Type B pancreatic cell (in vitro differentiated cells): Measurements from ENCODE around the gene MMP24. TPM values are rescaled to one million over a fixed set of nuclear protein-coding genes. Genes with fewer than 3 reads are reported as not detected.
A peak's percentile ranks its signal among the peaks of the same experiment; 100 is the strongest.

Source experiments
- DNase-seq: peaks from one replicate; pipeline ENCODE4 v3.0.0; 2021; ENCODE audit warnings: mixed read lengths; ENCODE audit not compliant: unreplicated experiment; ENCODE audit errors: extremely low spot score
- H3K27ac Mint-ChIP-seq: 2 replicates; pipeline ENCODE4 v1.8.0; 2021; ENCODE audit warnings: mild to moderate bottlenecking, mixed read lengths
- H3K27me3 Mint-ChIP-seq: 2 replicates; pipeline ENCODE4 v1.8.0; 2021; ENCODE audit warnings: mixed read lengths
- H3K36me3 Mint-ChIP-seq: 2 replicates; pipeline ENCODE4 v1.8.0; 2021; ENCODE audit warnings: mixed read lengths
- H3K4me1 Mint-ChIP-seq: one replicate; pipeline ENCODE4 v1.8.0; 2021; ENCODE audit warnings: mixed read lengths; ENCODE audit not compliant: unreplicated experiment
- H3K4me3 Mint-ChIP-seq: 2 replicates; pipeline ENCODE4 v1.8.0; 2021; ENCODE audit warnings: mild to moderate bottlenecking, mixed read lengths
- H3K9me3 Mint-ChIP-seq: 2 replicates; pipeline ENCODE4 v1.8.0; 2021; ENCODE audit warnings: mixed read lengths
- total RNA-seq: library from RNA; stranded (reverse); gene quantifications from 2 replicates; pipeline ENCODE4 v1.2.1, GENCODE V29; 2021; ENCODE audit warnings: low replicate concordance
- TF ChIP-seq, protein P1 (sequence below): fragments of 200-600 bp; sonication (generic); conservative IDR thresholded peaks from 2 replicates; pipeline ENCODE4 v1.5.0; 2021; ENCODE audit warnings: antibody characterized with exemption, mild to moderate bottlenecking

Gene MMP24
- total RNA-seq, 1 donor from 2014 or later, result 2.6 TPM

DNA sequence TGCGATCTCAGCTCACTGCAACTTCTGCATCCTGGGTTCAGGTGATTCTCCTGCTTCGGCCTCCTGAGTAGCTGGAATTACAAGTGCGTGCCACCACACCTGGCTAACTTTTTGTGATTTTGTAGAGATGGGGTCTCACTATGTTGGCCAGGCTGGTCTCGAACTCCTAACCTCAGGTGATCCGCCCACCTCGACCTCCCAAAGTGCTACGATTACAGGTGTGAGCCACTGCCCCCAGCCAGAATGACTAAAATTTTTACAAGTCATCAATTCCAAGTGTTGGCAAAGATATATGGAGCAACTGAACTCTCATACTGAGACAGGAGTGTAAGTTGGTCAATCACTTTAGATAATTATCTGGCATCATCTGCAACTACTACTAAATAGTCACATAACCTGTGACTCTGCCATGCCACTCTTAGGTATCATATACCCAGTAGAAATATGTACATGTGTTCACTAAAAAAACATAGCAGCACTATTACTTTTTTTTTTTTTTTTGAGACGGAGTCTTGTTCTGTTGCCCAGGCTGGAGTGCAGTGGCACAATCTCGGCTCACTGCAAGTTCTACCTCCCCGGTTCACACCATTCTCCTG lies 55.1 kb downstream of the MMP24 start:
- no peaks in the 10 kb centered on the region for H3K27me3 Mint-ChIP-seq
- no peak for DNase-seq
- H3K36me3 Mint-ChIP-seq, result peaks cover 25% of the 10 kb centered on the region
- TF ChIP-seq, protein P1, sequence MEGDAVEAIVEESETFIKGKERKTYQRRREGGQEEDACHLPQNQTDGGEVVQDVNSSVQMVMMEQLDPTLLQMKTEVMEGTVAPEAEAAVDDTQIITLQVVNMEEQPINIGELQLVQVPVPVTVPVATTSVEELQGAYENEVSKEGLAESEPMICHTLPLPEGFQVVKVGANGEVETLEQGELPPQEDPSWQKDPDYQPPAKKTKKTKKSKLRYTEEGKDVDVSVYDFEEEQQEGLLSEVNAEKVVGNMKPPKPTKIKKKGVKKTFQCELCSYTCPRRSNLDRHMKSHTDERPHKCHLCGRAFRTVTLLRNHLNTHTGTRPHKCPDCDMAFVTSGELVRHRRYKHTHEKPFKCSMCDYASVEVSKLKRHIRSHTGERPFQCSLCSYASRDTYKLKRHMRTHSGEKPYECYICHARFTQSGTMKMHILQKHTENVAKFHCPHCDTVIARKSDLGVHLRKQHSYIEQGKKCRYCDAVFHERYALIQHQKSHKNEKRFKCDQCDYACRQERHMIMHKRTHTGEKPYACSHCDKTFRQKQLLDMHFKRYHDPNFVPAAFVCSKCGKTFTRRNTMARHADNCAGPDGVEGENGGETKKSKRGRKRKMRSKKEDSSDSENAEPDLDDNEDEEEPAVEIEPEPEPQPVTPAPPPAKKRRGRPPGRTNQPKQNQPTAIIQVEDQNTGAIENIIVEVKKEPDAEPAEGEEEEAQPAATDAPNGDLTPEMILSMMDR, result no peak
- H3K27ac Mint-ChIP-seq, result peak overlapping the region; percentile 84
- no peaks in the 10 kb centered on the region for H3K9me3 Mint-ChIP-seq
- H3K4me3 Mint-ChIP-seq, result no peak overlapping the region
- peaks cover 18% of the 10 kb centered on the region for H3K4me1 Mint-ChIP-seq

DNA sequence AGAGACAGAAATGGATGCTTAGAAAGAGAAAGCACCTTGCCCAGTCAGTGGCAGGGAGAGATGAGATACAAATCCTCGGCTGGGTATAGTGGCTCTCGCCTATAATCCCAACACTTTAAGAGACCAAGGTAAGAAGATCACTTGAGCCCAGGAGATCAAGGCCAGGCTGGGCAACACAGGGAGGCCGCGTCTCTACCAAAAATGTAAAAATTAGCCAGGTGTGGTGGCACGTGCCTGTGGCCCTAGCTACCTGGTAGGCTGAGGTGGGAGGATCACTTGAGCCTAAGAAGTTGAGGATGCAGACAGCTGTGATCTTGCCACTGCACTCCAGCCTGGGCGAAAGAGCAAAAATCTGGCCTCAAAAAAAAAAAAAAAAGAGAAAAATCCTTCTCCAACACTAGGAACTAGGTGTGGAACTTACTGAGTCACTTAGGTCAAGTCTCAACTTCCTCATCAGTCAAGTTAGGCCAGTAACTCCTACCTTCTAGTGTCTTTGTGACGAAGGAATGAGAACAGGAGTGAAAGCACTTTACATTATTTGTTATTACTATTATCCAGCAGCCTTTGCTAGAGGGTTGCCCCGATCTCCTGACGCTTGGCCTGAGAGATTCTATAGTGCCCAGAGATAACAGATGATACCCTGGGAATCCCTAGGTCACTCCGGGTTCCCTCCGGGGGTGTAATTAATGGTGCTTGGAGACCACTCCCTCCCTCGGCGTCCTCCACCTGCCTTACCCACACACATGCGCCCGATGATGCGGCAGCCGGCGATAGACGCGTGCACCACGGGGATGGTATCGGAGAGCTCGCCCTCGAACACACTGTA lies 57.2 kb downstream of the MMP24 start:
- no peak for DNase-seq
- Mint-ChIP-seq H3K9me3 (no peaks in the 10 kb centered on the region), H3K4me3 (peak overlapping the region; percentile 97), H3K27me3 (no peaks in the 10 kb centered on the region), H3K36me3 (peaks cover 21% of the 10 kb centered on the region), H3K4me1 (peaks cover 18% of the 10 kb centered on the region), H3K27ac (peak overlapping the region; percentile 99)
- TF ChIP-seq, protein P1, result no peak

DNA sequence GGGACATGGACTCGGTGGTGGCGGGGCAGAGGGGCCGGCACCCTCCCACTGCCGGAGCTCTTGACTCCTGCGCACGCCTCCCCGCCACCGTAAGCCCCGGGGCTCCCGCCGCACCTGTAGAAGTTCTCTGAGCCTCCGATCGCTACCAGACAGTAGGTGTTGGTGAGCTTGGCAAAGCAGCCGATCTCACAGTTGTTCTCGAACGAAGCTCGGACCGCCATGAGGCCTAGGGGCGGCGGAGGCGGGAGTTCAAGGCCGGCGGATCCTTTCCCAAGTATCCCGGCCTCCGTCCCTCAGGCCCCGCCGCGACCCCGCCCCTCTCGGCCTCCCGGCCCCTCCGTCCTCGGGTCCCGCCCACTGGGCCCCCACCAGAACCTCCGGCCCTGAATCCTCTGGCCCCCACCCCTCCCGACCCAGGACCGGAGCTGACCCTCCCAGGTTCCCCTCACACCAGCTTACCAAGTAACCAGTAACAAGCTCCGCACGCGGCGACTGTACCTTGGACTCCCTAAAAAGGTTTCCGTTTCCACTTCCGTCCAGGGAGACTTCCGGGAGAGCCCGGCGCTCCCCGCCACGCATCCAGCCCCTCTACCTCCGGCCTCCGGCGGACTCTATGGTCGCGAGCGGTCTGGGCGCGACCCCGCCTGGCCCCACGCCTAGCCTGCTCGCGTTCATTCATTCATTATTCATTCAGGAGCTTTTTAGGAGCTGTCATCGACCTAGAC lies 57.9 kb downstream of the MMP24 start, which contains the start of gene EIF6:
EIF6 (minus strand) TSS at position 506 of the 725 bp plus-strand sequence; CDS start at position 221, 285 bp downstream.
- H3K4me3 Mint-ChIP-seq, result peak within 1 kb of the TSS; percentile 97
- peaks cover 18% of the 10 kb centered on the region for H3K4me1 Mint-ChIP-seq
- H3K27me3 Mint-ChIP-seq, result no peaks in the 10 kb centered on the region
- peak within 1 kb of the TSS; percentile 99 for H3K27ac Mint-ChIP-seq
- H3K36me3 Mint-ChIP-seq, result peaks cover 14% of the 10 kb centered on the region
- TF ChIP-seq, protein P1, result no peak
- H3K9me3 Mint-ChIP-seq, result no peaks in the 10 kb centered on the region
- DNase-seq, result peak; percentile 87

DNA sequence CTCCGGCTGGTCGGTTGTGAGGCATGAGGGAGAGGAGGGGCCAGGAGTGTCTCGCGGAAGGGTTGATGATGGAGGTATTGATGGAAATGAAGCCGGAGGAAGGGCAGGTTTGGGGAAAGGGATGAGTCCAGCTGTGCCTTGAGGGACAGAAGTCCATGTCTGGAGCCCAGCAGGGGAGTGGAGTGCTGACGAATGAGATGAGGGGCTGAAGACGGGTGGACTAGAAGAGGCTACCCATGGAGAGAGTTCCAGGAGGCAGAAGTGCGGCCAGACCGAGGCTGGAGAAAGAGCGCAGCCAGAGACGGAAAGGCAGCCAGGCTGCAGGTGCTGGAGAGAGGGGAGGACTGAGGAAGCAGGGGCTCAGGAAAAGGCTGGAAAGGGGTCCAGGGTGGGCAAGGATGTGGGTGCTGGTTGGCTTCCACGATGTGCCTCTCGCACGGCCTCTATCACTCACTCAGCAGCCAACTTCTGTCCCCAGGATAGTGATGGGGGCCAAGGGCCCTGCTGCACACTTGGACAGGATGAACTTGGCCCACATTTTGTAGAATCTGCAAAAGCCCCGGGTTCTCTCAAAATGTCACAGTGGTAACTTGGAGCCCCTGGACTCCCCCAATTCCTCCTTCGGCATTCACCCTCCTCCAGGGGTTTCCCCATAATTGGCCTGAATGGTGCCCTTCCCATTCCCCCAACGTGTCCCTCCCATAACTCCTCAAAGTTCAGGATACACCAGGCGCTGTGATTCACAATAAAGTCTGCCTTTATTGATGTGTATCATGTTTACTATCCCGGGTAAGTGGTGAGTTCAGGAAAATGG lies 58.7 kb downstream of the MMP24 start:
- Mint-ChIP-seq H3K27ac (peak overlapping the region; percentile 99), H3K9me3 (no peaks in the 10 kb centered on the region), H3K36me3 (peaks cover 6% of the 10 kb centered on the region), H3K4me3 (peak overlapping the region; percentile 97), H3K27me3 (no peaks in the 10 kb centered on the region), H3K4me1 (peaks cover 18% of the 10 kb centered on the region)
- TF ChIP-seq, protein P1, result no peak
- no peak for DNase-seq

DNA sequence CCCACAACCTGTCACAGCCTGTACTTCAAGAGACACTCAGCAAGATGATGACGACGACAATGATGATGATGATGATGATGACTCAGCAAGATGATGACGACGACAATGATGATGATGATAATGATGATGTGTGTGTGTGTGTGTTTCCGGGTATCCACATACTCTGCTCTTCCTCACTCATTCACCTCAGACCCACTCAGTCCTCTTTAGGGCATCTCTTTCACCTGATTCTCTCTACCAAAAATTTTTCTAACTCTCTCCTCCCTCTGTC lies 59.3 kb downstream of the MMP24 start:
- H3K4me1 Mint-ChIP-seq, result peaks cover 18% of the 10 kb centered on the region
- DNase-seq, result no peak
- TF ChIP-seq, protein P1, result no peak
- H3K36me3 Mint-ChIP-seq, result peaks cover 4% of the 10 kb centered on the region
- H3K27me3 Mint-ChIP-seq, result no peaks in the 10 kb centered on the region
- no peaks in the 10 kb centered on the region for H3K9me3 Mint-ChIP-seq
- H3K4me3 Mint-ChIP-seq, result peak overlapping the region; percentile 97
- H3K27ac Mint-ChIP-seq, result peak overlapping the region; percentile 99
